Muscle layer of colon (tissue), 2 donors: ENCODE measurements around the gene ITPA.

Experiments used
- H3K27ac ChIP-seq: one replicate; pipeline ENCODE4 v1.7.0; 2013; ENCODE audit warnings: low read depth, mild to moderate bottlenecking, low read length, moderate library complexity
- H3K27me3 ChIP-seq, 2 donors: one replicate each; pipeline ENCODE4 v1.7.0; 2013; ENCODE audit warnings: low read length in 2 of 2, mild to moderate bottlenecking in 2 of 2; ENCODE audit not compliant: insufficient read depth in 2 of 2, control insufficient read depth in 1 of 2
- H3K36me3 ChIP-seq: one replicate; pipeline ENCODE4 v1.7.0; 2013; ENCODE audit warnings: mild to moderate bottlenecking, low read length; ENCODE audit not compliant: insufficient read depth
- H3K4me1 ChIP-seq: one replicate; pipeline ENCODE4 v1.7.0; 2013; ENCODE audit warnings: mild to moderate bottlenecking, low read length; ENCODE audit not compliant: insufficient read depth
- H3K4me3 ChIP-seq, 2 donors: one replicate each; pipeline ENCODE4 v1.7.0; 2013; ENCODE audit warnings: low read length in 2 of 2, low read depth in 1 of 2, mild to moderate bottlenecking in 1 of 2, moderate library complexity in 1 of 2
- H3K9ac ChIP-seq: one replicate; pipeline ENCODE4 v1.7.0; 2013; ENCODE audit warnings: low read length
- H3K9me3 ChIP-seq: one replicate; pipeline ENCODE4 v1.7.0; 2013; ENCODE audit warnings: mild to moderate bottlenecking, low read length
- donor health status: abdominal sarcoma.
- donor health status: Adenocarcinoma of cecum.

Gene ITPA

DNA sequence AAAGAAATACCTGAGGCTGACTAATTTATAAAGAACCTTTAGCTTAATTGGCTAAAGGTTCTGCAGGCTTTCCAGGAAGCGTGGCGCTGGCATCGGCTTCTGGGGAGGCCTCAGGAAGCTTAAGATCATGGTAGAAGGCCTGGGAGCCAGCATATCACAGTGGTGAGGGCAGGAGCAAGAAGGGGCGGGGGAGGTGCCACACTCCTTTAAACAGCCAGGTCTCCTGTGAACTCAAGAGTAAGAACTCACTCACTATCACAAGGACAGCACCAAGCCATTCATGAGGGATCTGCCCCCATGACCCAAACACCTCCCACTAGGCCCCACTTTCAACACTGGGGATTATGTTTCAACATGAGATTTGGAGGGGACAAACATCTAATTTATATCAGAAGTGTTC, 64.1 kb downstream of the ITPA start:
- H3K4me1 ChIP-seq: no peaks in the 10 kb centered on the region
- H3K4me3 ChIP-seq: no peak overlapping the region
- H3K9me3 ChIP-seq: no peaks in the 10 kb centered on the region
- peaks cover 53% of the 10 kb centered on the region for H3K36me3 ChIP-seq
- no peak overlapping the region for H3K27ac ChIP-seq
- H3K9ac ChIP-seq: no peak overlapping the region
- H3K27me3 ChIP-seq: no peaks in the 10 kb centered on the region
